HepG2 (cell line): ENCODE data around the gene BACH1.

Experiments
- CTCF ChIP-seq: sonication (generic); formaldehyde crosslinking; IDR thresholded peaks from 2 replicates; pipeline ENCODE4 v1.5.0; 2020; ENCODE audit warnings: mild to moderate bottlenecking, missing genetic modification reagents, moderate library complexity
- EZH2 ChIP-seq: conservative IDR thresholded peaks from 2 replicates; pipeline ENCODE4 v1.6.1; 2012; ENCODE audit warnings: mild to moderate bottlenecking, low read depth, low read length, moderate library complexity
- NPAS2 ChIP-seq: sonication (generic); formaldehyde crosslinking; IDR thresholded peaks from 2 replicates; pipeline ENCODE4 v1.8.0; 2022; ENCODE audit warnings: mild to moderate bottlenecking, missing genetic modification reagents, borderline replicate concordance
- ZIK1 ChIP-seq: sonication (generic); formaldehyde crosslinking; IDR thresholded peaks from 2 replicates; pipeline ENCODE4 v1.5.0; 2020; ENCODE audit warnings: mild to moderate bottlenecking, low read depth, missing genetic modification reagents, borderline replicate concordance
- ZNF570 ChIP-seq: sonication (generic); formaldehyde crosslinking; IDR thresholded peaks from 2 replicates; pipeline ENCODE4 v1.4.0; 2020; ENCODE audit warnings: mild to moderate bottlenecking, missing genetic modification reagents, borderline replicate concordance

GRCh38 chr21:29340228-29340627 is 41.5 kb downstream of the BACH1 start:
- TF ChIP-seq EZH2 (no peak), NPAS2 (CRISPR knock-in tag) (no peak), ZNF570 (CRISPR knock-in tag) (no peak), ZIK1 (CRISPR knock-in tag) (no peak), CTCF (CRISPR knock-in tag) (no peak)
